ENCODE results near the gene SAMD4A.
"Not testable (repeated sequence)": the region's sequence is repeated elsewhere in the genome, so short reads cannot be mapped to it uniquely, and the experiment has no call there.

The SAMD4A gene

DNA sequence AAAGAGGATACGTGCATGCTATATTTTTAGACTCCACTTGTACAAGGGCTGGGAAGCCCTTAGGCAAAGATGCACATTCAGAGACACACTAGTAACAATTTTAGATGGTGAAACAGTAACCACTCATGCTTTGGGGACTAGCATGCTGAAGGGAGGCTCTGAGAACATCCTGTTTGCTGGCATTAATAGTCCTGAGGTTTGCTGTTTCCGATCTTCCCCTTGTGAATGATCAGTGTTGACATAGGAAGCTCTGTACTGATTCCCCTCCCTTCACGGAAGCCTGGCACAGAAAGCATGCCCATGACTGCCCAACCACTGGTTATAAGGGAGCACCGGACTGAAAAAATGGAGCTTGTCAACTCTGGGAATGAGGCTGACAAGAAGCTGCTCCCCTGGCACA is 171.1 kb downstream of the SAMD4A start:
- no peak for DNase-seq

DNA sequence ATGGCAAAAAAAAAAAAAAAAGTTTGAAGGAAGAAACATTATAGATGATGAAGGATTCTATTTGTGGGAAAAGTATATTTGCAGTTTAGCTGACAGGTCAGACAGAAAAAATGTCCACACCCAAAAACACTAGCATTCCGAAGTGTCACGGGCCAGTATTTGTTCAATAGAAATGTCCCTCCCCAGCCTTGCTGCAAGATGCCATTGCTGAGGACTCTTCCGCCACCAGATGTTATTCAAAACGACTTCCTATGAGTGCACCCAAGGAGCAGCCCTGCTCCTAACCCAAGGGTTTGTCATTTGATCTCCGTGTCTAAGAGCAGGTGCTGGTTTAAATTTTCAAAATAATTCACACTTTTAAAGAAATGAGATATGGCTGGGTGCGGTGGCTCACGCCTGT is 172.6 kb downstream of the SAMD4A start:
- DNase-seq, result no peak

DNA sequence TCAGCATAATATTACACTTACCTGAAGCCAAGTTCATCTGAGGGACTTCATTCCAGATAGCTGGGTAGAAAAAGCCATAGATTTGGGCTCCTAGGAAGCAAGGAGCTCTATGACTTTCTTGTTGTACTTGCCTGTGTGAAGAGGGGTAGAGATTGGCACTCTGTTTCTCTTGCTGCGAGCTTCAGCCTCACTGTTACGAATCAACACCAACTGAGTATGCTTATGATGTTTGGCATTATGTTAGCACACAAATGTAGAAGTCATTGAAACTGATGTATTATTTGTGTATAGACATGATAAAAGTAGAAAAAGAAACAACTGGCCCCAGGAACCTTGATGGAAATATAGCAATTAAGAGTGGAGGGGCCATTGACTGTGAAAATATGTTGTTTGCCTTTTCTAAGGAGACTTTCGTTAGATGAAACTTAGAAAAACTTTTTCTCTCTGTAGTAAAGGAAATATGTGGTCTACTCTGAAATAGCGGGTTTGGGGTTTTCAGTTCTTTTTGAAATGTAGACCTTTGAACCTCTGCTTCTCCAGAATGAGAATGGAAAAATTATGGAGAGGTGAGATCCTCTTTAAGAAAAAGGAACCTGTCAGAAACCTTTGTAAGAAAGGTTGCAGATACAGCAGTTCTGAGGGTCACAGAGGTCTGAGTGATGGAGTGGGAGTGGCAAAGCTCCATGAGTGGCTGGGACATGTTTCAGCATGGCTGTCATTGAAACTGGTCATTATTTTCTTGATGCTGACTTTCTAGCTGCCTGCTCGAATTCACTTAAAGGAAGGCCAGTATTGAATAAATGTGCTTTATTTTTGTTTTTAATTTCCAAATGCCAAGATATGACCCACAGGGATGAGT is 175.8 kb downstream of the SAMD4A start:
- DNase-seq, result no peak

DNA sequence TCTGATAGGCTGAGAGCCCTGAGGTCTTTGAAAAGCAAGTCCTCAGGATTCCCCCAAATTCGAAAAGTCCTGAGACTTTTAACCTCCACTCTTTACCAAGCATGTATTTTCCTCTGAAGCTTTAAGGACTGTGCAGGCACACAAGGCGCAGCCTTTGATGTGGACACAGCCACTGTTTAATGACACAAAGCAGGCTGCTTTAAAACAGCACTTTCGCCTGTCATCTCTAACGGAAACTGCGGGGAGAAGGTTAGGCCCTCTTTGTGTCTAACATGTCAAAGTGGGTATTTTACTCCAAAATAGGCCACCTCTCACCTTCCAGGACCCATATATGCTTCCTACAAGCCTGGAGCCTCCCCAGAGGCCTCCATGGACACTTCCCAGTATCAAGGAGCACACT is 176.5 kb downstream of the SAMD4A start:
- no peak for DNase-seq

DNA sequence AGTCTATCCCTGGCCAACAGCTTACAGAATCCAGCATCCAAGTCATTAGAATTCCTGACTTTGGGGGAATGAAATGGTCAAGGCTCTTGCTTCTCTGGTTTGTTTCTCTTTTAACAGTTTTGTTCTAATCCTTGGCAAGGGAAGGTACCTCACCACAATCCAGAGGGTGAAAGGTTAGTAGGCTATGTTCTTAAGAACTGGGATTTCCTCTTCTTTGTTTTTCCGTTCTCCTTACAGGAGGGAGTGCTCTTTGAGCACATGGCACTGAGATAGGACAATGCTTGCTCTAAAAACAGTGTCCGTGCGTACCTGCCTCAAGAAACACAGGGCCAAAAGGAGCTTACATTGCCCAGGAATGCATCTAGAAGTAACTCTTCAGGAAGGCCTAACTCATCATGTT is 179.1 kb downstream of the SAMD4A start:
- DNase-seq, result no peak

DNA sequence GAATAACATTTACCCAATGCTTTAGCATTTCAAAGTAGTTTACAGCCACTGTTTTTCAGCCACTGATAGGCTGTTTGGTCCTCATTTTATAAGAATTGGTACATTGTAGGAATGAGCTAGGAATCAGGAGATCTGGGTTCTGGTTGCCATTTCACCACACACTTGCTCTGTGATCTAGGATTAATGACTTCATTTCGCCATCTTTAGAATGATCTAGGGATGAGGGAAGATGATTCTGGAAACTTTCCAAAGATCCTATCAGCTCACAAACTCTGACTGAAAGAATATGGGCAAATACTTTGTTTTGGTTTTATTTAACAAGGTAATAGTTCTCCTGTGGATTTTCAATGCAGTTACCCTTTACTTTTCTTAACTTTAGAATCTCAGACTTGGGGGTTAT is 180.7 kb downstream of the SAMD4A start:
- DNase-seq, result no peak

DNA sequence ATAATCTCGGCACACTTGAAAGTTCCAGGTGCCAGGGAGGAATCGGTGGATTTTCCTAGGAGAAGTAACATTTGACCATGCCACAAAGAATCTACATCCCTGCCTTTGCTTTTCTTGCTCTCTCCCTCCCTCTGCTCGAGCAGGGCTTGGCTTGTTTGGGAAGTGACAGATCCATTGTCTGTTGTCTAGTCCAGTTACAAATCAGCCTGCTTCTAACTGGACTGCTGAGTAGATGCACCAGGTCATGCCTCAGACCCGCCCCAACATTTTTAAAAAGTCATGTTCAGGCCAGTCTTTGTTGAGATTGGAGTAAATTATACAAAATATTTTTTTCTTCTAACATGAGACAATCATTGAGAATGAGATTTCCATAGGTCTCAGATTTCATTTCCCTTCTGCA is 182.3 kb downstream of the SAMD4A start:
- DNase-seq, result no peak

DNA sequence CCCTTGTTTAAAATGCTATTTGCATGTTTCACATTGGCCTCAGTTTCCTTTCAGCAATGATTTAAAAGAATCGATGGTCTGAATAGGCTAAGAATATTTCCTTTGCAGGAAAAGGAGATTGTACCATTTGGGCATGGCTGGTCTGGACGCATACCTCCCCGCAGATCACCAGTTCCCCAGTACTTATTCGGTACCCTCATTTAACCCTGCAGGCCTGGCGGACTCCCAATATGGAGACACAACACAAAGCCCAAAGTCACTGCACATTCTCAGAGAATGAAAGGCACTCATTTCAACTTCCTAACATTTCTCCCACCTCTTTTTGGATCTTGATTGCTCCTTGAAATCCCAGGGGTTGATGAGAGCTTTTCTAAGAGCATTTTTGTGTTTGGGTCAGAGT is 182.8 kb downstream of the SAMD4A start:
- DNase-seq, result no peak

DNA sequence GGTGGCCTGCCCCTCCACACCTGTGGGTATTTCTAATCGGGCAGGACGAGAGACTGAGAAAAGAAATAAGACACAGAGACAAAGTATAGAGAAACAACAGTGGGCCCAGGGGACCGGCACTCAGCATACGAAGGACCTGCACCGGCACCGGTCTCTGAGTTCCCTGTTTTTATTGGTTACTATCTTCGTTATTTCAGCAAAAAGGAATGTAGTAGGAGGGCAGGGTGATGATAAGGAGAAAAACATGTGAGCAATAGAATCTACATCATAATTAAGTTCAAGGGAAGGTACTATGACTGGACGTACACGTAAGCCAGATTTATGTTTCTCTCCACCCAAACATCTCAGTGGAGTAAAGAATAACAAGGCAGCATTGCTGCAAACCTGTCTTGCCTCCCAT is 185.7 kb downstream of the SAMD4A start:
- DNase-seq, result not testable (repeated sequence)

DNA sequence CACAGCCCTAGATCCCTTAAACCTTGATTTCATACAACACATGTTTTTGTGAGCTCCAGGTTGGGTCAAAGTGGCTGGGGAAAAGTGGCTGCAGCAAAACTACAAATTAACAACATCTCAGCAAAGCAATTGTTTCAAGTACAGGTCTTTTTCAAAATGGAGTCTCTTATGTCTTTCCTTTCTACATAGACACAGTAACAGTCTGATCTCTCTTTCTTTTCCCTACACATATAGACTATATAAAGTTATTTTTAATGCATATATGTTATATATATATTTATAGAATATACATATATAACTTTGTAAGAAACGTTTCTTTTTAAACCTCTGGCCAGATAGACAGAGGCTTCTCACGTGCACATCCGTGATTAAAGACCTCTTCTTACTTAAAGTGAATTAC is 186.5 kb downstream of the SAMD4A start:
- not testable (repeated sequence) for DNase-seq

DNA sequence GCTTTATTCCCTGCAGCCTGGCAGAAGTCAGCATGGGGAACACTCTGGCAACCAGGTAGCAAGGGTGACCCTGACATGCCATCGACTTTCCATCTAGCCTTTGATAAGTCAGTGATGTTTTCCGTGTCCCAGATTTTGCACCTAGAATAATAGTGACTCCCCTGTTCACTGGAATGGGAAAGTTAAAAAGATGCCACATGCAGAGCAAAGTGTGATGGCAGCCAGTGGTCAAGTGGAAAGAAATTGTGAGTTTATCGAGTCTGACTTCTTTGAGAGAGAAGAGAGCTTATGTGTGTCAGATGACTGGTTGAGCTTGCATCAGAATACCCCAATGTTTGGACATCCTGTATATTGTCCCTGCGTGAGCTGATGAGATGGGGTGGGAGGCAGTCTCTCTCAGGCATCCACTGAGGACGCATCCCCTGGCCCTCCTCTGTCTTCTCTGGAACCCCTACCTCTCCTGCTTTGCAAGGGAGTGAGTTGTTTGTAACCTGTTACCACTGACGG is 187.2 kb downstream of the SAMD4A start:
- DNase-seq, result no peak

DNA sequence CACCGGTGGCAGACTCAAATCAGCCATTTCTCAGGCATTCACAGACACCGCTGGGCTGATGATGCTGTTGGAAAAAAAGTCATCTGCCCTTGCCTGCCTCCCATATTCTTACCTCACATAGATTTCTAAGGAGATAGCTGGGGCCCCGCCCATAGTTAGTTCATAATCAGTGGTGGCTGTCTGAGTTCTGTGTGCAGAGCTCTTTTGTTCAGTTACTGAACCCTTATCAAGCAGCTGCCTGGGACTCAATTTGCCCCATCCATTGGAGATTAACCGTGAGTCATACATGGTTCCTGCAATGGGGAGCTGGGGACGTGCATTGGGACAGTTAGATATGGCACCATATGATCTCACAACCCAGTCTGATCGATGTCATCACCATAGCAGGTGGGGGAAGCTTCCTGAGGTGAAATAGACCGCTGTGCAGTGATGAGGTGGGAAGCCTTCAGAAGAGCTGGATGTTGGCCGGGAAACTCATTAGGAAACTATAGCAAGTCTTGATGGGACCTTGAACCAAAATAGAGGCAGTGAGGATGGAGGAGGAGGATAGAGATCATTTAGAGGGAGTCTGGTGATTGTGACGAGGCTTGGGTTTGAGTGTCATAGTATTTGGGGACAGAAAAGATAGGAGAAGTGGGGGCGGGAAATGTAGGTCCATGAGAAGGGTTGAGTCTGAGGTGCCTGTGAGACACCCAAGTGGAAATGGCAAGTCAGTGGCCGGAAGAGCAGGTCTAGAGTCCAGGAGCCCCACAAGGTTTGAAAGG is 187.9 kb downstream of the SAMD4A start:
- DNase-seq, result no peak

DNA sequence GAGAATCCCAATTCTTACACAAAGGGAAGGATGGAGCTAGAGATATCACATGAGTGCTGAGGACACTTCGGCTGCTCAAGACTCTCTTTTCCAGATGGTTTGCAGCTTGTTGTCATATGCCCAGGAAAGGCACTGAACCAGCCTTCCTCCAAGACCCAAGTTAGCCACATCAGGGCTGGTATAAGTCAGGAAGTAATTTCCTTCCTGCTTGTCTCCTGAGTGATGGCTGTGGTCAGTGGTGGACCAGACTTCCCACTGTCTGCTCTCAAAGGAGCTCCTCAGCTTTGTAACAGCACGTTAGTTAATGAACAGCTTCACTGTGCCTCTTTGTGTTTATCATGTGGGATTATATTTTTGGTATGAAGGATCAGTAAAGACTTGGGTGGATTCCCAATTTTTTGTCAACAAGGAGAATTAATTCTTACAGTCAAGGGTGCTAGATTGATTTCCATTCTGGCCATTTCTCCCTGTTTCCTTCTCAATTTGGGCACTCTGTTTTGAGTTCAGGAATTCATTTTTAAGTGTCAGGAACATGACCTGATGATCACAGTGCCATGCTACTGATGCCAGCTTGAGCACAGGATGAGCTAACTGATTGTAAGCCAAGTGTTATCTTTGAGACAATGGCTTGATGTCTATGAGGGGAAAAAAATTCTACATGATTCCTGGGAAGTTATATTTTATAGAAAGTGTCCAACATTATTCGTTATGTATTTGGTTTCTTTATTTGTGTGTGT is 189.9 kb downstream of the SAMD4A start:
- DNase-seq, result no peak

DNA sequence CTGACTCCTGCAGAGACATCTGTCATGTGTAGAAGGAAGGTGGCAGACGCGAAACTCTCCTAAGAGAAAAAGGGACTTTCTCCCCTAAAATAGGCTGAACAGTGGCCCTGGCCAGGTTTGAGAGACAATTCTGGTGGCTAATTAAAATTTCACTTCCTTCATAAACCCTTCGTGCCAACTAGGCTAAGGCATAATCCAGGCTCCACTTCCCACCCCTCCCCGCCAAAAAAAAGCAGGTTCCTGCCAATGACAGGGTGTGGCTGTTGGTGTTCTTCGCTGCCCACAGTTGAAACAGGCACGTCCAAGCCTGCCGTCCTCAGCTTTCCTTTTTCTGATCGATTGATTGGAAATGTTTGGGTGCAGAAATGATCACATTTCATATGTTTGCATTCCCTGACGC is 191.1 kb downstream of the SAMD4A start:
- DNase-seq, result no peak

DNA sequence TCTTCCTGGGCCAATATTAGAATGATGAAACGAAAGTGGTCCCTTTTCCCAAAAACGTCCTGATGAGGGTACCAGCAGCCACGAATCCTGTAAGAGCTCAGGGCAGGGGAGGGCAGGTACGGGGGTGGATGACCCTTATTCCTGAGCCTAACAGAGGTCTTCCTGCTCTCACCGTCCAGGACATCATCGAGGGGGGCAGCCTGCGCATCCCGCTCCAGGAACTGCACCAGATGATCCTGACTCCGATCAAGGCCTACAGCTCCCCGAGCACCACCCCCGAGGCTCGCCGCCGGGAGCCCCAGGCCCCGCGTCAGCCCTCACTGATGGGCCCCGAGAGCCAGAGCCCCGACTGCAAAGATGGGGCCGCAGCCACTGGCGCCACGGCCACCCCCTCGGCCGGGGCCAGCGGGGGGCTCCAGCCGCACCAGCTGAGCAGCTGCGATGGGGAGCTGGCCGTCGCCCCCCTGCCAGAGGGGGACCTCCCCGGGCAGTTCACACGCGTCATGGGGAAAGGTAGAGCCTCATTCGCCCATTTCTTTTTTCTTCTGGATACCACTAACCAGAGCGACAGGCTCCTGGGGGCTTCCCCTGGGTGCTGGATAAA is 193.2 kb downstream of the SAMD4A start:
- no peak for DNase-seq

DNA sequence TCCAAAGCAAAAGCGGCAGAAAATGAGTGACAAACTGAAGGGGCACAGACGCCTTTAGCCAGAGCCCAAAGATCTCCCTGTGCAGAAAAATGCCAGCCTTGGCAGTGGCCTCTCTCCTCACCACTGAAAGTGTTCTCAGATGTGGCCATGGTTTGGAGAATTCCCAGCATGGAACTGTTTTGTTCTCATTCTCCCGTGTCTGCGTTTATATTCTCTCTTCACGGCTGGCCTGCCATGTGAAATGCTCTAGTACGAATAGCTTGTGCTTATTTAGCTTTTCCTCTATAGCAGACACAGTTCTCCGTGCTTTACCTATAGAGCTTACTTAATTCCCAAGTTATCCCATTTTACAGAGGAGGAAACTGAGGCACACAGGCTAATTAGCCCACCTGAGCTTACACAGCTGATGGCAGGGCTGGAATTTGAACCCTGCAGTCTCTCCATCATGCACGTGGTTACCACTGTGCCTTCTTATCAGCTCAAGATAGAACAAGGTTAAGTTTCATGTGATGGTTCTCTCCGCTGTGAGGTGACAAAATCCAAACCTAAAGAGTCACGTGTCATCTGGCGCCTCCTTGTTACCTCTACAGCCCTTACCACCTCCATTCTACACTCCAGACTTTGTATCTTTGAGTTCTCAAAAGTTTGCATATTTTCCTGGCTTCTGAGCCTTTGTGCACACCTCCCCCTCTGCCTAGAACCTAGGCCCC is 194.1 kb downstream of the SAMD4A start:
- no peak for DNase-seq

DNA sequence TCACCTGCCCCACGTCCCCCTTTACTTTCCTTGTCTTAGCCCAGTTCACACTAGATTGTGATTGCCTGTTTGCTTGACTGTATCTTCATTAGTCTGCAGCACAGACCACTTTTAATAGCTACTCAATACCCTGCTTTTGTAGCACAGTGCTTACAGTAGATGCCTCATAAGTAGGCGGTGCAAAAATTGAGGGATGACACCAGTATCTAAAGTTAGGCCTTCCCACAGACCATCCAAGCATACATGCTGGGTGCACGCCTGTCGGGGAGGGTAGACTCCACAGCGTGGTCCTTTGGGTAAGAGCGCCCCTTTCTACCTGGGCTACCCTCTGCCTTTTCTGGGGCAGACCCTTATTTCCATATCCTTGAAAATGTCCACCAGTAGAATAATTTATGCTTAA is 194.9 kb downstream of the SAMD4A start:
- DNase-seq, result no peak

DNA sequence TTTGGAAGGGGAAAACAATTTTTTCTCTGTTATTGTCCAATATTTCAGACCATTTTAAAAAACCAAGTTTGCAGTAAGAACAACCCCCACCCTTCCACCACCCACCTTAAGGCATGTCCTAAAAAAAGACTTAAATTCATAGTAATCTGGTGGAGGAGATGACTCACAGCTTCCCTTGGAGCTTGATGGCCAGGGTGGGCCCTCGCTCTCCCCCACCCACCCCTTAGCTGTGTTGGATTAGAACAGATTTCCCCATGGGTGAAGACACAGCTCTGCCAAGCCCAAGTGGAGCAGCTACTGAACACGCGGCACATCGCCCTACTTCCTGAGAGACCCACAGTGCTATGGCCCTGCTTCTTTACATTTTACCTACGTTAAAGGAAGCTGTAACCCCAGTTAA is 195.4 kb downstream of the SAMD4A start:
- no peak for DNase-seq

DNA sequence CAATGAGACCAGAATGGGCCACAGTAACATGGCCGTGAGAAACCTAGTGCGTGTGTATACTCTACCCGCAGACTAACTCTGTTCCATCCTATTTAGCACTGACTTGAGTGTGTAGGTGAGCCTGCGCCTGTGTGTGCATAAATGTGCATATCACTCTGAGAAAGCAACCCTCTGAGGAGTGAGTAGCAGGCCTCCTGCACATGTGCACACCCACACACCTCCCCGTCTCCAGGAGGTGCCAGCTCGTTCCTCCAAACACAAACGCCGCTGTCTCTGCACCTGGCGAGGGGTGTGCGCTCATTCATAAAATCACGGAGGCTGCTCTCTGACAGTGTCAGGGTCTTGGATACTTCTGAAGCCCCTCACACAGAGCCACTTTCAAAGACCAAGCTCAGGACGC is 196.8 kb downstream of the SAMD4A start:
- DNase-seq, result no peak

DNA sequence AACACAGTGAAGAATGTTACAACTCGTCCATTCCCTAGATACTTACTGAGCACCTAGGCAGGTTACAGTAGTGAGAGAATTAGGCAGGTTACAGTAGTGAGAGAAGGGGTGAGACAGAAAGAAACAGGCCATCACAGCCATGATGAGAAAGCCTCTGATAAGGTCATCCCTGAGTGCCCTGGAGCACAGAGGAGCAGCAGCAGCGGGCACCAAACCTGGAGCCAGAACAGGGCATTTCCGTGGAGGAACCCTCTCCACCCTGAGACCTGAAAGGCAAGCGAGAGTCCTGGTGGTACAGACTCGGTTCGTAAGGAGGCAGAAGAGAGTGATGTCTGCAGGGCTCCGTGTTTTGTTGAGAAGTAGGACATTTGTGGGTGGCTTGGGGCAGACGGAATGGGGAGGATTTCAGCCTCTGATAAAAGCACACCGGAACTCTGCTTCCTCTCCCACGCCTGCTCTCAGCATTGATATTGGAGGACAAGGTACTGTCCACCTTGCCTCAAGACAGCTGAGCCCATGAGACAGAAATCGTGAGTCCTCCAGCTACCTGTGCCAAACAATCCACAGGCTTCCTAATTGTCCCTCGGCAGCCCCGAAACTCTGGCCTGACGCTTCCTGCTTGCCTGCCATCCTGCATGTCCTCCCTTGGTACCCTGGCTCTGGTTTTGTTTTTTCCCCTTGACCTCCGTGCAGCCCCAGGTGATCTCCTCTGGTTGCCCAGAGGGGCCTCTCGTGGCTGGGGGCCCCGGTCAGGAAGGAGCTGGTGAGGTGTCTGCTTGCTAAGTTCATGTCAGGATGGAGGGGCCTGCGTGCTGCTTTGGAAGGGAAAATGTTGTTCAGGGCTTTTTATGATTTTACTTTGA is 199.6 kb downstream of the SAMD4A start:
- DNase-seq, result peak in 1 of 2 donors; percentile 18

DNA sequence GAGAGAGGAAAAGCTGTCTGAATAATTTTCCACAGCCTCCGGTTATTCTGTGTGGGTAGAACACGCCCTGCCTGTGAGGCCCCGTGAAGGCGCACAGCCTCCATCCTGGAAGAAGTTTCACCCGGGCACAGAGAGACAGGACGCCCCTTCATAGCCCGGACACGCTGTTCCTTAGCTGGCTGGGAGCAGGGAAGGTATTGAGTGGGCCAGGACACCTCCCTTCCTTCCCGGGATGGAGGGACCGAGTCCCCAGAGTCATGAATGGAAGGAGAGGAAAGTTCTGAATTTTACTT is 200.2 kb downstream of the SAMD4A start:
- no peak for DNase-seq

DNA sequence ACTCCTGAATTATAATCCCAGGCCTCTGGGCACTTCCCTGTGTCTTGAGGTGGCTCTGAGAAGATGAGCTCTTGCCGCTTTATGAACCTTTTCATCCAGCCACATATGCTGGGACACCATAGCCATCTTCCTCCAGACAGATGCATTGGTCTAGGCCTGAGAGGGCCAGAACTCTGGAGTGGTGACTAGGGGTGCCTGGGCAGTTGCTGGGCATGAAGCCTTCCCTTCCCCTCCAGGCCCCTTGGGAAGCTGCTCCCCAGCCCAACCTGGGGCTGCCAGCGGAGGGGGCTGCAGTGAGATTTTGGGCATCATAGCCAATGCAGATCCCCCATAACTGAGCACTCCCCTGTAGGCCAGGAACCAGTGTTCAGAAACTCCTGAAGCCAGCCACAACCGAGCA is 200.5 kb downstream of the SAMD4A start:
- DNase-seq, result no peak
